GM12892 (cell line): ENCODE measurements around the gene CCDC89.

Experiments
- POLR2A ChIP-seq: IDR thresholded peaks from 2 replicates; pipeline ENCODE4 v1.6.1; 2011; ENCODE audit warnings: low read depth, low read length, control low read depth
- POLR2AphosphoS5 ChIP-seq: IDR thresholded peaks from 2 replicates; pipeline ENCODE4 v1.6.1; 2011; ENCODE audit warnings: low read depth, low read length, control low read depth
- TAF1 ChIP-seq: IDR thresholded peaks from 2 replicates; pipeline ENCODE4 v1.6.1; 2011; ENCODE audit warnings: low read depth, mild to moderate bottlenecking, control low read depth, low read length, borderline replicate concordance

DNA sequence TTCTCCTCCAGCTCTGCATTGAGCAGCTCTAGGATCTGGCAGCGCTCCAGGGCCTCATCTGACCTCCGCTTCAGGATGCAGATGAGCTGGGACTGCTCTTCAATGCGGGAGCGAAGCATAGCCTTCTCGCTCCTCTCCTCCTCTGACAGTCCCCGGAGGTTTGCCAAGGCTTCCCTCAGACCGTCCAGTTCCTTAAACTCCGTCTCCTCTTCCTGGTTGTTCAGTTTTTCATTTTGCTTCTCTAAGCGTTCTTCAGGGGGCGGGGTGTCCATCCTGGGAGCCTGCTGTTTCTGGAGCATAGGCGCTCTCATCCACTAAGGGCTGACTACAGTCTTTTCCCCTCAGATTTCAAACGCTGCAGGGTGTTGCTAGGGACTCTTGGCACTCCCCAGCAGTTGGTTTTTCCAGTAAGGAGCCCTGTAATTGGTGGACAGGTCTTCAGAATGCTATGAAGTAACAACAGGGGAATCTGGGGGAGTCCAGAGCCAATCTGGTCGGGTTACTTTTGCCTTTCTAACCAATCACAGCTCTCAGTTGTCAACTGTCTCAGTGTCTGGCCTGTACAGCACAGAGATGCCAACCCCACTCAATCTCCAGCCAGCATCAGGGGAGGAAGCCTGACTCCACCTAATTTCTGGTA is at the start of gene CCDC89:
- TF ChIP-seq POLR2A (no peak), TAF1 (no peak), POLR2AphosphoS5 (no peak)
